Activated CD8-positive, alpha-beta memory T cell treated with anti-CD3 and anti-CD28 coated beads for 48 hours (primary cell): ENCODE measurements around the gene MAPK4.
"Not testable (repeated sequence)": the region's sequence is repeated elsewhere in the genome, so short reads cannot be mapped to it uniquely, and the experiment has no call there.

Experiments used
- DNase-seq, 3 experiments: peaks; one replicate each; pipeline ENCODE4 v3.0.0-alpha.2; 2020; ENCODE audit warnings: low read depth in 2 of 3, low spot score in 2 of 3

The MAPK4 gene

DNA sequence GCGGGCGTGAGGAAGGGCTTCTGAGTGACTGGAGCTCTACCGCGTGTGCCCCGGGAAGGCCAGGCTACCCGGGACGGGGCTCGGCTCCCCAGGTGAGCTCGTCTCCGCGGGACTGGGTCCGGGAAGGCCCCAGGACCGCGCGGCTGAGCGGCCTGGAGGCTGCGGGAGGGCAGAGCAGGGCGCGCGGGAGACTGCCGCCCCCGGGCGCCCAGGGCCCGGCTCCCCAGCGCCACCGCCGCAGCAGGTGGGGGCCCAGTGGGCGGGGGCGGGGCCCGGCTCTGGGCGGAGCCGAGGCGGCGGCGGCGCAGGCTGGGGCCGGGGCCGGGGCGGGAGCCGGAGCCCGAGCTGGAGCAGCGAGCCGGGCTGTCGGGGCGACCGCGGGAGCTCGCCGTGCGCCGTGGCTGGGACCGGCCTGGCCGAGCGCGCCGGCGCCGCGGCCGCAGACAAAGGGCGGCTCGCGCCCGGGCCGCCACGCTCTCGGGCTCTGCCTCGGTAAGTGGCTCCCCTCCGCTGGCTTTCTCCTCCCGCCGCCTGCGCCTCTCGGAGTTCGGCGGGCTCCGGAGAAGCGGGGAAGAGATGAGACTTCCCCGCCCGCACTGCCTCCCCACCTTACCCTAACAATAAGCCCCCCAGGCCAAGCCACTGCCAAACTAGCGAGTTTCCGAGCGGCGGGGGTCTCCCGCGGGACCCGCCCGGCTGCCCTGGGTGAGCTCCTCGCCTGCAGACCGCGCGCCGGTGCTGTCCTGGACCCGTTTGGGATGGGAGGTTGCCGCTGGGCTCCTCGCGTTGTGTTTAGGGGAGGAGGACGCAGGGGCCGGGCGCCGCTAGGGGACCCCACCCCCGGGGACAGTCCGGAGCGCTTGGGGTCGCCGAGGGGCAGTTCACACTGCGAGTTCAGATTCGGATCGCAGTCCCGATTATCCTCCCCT lies at the start of gene MAPK4:
Gene MAPK4 (plus strand): TSS at position 336 of the 929 bp plus-strand sequence. CDS start 103,872 bp downstream, outside the sequence.
- no peak for DNase-seq

DNA sequence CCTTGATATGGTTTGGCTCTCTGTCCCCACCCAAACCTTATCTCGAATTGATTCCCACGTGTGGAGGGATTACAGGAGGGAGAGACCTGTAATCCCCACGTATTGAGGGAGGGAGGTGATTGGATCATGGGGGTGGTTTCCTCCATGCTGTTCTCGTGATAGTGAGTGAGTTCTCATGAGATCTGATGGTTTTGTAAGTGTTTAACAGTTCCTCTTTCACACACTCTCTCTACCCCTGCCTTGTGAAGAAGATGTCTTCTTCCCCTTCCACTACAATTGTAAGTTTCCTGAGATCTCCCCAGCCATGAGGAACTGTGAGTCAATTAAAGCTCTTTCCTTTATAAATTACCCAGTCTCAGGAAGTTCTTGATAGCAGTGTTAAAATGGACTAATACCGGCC lies 42.6 kb upstream of the MAPK4 start:
- not testable (repeated sequence) for DNase-seq

DNA sequence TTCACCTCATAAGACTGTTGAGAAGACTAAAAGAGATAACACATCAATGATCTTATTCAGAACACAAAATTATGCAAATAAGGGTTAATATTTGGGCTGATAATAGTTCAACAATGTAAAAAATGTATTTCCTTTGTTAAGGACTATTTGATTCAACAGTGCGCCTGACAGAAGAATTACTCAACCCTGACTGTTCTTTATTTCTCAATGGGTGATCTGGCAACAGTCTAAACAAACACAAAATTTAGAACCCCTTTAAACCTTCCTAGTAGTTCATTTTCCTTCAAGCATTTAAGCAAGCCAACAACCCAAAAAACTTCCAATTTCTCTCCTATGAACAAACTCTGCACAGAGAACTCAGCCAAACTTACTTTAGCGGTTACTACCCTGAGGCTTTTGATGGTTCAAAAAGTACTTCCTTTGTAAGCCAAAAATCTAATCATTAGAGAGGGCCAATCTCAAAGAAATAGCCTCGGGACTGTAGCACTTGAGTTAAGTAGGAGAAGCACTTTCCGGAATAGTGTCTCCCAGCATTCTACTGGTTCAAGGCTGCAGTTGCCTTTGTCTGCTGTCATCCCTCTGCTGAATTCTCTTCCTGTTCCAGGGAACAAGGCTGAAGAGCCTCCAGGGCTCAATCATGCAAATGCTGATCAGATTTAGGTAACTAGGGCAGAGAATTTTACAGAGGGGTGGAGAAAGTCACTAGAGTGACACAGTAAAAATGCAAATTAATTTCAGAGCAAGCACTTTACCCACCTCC lies 40.9 kb upstream of the MAPK4 start:
- DNase-seq: no peak

DNA sequence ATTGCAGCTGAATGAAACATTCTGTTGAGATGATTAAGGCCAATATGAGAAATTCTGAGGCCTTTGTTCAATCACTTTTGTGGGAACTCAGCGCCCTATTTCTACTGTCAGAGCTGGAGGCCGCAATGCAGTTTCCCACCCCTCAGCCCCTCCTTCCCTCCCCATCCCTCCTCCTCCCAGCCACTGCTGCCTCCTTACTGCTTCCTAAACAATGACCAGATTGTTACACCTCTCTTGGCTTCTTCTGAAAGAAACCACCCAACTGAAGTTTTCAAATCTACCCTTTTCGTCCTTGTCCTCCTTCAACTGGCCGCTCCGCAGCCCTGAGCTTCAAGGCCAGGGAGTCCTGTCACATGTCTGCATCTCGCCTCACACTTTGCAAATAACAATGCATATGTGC lies 36.7 kb upstream of the MAPK4 start:
- no peak for DNase-seq

DNA sequence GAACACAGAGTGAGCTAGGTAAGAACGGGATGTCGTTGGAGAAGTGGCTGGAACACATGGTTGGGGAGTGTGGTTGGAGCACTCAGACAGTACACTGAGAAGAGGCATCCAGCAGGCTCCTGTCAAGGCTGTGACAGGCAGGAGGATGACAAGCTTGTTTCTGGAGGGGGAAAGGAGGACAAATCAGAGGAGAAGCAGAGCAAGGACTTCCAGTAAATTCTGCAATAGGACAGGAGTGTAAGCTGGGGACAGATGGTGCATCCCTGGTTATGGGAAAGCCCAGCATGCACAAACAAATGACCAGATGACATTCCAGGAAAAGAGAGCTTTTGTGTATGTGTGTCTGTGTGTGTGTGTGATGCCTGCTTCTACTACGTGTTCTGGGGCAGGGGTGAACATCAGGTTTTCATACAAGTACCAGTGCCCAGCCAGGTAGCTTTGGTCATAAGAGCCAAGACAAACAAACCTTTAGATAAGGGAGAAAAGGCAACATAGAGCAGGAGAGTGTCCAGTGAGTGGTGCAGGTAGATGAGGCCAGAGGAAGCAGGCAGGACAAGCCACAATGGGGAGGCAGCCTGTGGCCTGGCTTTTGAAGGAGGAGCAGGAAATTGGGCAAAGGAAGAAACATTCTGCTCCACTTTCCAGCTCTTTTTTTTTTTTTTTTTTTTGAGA lies 32.1 kb upstream of the MAPK4 start:
- DNase-seq: no peak

DNA sequence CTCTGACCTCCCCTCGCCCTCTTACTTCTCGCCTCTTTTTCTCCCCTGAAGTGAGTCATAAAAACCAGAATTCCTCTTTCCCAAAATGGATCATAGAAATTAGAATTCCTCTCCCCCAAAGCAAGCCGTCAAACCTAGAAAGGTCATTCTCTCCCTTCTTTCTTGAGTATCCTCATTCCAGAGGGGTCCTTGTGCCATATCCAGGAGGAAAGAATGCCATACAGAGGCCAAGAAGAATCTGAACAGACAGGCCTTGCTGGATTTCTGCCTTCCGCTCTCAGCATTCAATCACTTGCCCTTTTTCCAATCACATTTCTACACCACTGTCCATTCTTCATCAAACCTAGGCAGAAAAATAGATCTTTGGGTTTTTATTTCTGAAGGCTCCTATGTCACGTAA lies 31.1 kb upstream of the MAPK4 start:
- no peak for DNase-seq

DNA sequence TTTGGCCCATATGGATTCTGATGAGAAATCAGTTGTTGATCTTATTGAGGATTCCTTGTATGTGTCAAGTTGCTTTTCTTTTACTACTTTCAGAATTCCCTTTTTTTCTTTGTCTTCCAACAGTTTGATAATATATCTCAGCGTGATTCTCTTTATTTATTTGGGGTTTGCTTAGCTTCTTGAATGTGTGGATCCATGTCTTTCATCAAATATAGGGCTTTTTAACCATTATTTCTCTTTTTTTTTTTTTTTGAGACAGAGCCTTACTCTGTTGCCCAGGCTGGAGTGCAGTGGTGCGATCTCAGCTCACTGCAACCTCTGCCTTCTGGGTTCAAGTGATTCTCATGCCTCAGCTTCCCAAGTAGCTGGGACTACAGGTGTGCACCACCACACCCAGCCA lies 26.1 kb upstream of the MAPK4 start:
- DNase-seq: not testable (repeated sequence)

DNA sequence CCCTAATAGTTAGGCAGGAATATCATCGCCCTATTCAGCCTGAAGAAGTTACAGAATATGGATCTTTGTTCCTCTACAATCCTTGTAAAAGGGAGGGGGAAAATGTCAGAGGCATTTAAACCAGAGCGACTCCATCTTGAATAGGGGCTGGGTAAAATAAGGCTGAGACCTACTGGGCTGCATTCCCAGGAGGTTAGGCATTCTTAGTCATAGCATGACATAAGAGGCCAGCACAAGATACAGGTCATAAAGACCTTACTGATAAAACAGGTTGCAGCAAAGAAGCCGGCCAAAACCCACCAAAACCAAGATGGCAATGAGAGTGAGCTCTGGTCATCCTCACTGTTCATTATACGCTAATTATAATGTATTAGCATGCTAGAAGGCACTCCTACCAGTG lies 15.4 kb upstream of the MAPK4 start:
- not testable (repeated sequence) for DNase-seq

DNA sequence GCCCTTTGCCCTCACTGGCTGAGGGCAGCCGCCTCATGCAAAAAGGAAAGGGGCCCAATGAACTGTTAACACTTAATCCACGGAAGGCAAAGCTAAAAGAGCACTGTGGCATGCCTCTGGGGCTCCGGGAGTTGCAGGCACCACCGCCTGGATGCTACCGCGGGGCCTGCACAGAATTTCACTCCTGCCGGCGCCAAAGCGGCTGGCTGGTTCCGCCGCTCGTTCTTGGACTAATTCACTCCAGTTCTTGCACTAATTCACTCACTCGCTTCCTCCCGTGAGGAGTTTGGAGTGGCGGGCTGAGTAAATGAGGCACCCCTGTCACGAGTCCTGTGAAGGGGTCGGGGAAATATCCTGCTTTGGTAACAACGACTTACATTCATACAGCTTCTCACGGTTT lies 14.0 kb upstream of the MAPK4 start:
- DNase-seq: no peak

DNA sequence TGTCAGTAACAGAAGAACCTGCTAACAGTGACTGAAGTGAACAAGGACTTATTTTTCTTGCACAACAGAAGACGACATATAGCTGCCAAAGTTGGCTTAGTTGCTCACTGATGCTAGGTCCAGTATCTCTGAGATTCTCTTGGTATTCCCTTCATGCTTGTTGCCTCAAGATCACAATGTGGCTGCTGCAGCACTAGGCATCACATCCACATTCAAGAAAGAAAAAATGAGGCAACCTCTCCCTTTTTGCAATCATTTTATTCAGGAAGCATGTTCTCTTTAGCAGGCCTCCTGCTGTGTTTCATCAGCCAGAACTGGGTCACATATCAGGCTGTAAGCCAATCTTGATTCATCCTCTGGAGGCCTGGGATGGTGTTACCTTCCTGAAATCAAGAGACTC lies 11.7 kb upstream of the MAPK4 start:
- no peak for DNase-seq

DNA sequence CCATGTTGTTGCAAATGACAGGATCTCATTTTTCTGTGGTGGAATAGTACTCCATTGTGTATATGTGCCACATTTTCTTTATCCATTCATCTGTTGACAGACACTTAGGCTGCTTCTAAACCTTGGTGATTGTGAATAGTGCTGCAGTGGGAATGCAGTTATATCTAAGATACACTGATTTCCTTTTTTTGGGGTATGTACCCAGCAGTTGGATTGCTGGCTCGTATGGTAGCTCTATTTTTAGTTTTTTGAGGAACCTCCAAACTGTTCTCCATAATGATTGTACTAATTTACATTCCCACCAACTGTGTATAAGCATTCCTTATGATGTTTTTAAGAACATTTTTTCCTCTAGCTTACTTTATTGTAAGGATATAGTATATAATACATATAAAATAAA lies 8.2 kb upstream of the MAPK4 start:
- DNase-seq: not testable (repeated sequence)

DNA sequence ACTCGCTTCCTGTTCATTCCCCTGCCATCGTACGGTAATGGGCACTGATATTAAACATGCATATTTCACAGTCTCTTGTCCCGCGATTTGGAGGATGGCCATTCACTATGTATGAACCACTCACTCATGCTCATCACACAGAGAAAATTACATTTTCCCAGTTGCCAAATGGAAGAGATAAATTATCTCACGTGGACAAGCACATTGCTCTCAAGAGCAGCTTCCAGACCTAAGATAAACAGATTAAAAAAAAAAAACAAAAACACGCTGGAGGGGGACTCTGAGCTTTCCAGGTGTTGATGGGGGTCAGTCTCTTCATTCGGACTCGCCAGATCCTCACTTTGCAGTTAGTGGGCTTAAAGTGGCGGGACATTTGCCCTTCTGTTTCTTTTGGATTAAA lies 1.7 kb upstream of the MAPK4 start:
- DNase-seq: no peak

DNA sequence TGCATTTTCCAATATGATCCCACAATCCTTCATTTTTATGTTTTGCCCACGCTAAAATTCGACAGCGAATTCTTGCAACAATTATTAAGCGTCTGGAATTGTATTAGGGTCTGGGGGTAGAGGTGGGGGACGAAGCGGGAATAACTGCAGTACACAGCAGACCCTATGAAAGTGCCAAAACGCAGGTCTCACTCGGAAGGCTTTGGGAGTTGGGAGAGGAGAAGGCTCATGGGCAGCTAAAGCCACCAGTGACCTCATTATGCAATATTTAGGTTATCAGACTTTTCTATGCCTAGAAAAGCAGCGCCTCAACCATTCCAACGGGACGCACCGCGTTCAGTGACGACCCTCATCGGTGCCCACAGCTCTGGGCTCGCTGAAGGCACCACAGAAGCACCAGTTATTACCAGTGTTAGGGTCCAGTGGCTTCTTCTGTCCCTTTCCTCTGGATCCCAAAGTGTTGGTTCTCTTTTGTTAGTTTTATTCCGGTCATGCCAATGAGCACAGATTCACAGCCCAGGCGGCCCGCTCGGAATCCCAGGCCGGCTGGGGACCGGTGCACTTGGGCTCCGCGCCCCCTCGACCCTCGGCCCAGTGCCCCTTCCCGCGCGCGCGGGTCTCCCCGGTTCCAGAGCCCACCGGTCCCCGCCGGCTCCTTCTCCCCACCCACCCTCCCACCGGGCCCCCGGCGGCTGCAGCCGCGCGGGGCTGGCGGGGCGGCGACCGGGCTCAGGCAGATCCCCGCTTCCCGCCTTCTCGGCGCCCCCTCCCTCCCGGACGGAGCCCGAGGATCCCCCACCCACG lies 737 bp upstream of the MAPK4 start:
- no peak for DNase-seq

DNA sequence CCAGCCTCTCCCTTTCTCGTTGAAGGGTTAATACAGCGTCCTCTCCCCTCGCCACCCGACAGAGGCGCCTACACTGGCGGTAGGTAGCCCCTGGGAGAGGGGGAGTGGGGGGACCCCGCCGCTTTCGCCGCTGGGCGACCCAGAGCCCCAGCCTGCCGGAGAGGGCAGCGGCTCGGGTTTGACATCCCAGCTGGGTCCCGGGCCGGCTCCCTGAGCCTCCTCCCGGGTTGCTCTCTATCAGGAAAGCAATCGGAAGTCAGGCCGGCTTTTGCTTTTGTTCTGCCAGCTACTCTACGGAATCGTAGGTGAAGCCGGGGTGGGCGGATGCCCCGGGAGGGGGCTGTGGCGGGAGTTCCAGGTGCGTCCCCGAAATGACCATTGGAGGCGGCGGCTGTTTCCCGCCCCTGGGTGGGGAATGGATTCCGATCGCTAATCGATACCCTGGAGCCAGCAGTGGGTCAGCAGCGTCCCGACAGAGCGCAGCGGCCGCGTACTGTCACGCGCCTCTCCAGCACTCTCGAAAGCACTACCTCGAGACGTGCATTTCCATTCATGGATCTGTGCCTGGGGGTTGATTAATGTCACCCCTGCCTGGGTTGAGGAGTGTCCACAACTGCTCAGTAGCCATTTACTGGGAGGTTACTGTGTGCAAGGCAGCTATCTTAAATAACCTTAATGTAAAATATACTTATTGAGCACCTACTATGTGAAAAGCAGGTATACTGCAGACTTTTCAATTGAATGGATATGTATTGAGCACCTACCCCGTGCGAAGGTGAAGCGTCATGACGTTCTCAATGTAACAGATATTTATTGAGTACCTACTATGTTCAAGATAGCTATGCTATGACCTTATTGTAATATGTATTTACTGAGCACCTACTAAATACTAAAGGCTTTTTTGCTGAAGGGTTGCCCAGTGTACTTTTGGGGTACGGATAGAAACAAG lies 1.1 kb downstream of the MAPK4 start:
- no peak for DNase-seq

DNA sequence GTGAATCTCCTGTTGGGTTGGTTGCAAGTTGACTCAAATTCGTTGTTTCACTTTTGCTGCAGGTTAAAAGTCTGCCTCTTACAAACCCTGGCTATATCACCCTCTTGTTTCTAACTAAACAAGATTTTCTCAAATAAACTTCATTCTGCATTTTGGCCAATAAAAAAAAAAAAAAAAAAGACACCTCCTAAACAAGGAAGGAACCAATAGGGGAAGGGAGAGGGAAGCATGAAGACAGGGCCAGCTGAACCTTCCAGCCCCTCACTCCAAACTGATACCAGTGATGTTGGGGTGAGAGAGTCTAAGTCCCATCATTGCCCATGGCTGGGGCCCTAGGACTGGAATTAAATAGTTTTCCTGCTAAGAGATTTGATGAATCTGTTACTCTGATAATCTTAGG lies 2.4 kb downstream of the MAPK4 start:
- not testable (repeated sequence) for DNase-seq

DNA sequence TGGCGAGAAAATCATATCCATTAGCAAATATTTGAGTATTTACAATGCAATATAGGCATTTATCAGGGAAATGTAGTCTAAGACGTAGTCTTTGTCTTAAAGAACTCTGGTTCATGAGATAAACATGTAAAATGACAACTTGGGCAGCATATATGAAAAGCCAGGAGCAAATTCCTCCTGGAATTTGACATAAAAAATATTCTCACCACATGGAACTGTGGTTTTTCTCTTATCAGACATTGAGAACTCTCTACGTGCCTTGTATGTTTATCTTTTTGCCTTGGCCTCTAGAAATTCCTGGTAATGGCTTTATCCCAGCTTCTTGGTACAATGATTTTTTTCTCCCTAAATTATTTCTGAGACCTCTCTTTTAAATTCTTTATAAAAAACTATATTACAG lies 2.8 kb downstream of the MAPK4 start:
- DNase-seq: no peak

DNA sequence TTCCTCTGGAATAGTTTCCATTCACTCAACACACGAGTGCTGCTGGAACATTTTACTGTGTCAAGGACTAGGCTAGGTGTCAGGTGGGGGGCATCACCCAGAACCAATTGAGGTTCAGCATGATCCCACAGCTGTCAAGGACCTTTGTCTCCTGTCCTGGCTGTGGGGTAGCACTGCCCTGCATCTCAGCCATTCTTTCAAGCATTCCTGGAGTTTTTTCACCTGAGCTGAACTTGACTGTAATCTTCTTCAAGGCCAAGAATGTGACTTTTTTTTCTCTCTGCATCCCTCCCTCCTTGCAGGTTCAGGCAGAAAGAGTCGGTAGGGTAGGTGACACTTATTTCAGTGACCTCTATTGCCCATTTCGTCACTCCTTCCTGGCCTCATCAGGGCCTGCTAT lies 3.5 kb downstream of the MAPK4 start:
- no peak for DNase-seq

DNA sequence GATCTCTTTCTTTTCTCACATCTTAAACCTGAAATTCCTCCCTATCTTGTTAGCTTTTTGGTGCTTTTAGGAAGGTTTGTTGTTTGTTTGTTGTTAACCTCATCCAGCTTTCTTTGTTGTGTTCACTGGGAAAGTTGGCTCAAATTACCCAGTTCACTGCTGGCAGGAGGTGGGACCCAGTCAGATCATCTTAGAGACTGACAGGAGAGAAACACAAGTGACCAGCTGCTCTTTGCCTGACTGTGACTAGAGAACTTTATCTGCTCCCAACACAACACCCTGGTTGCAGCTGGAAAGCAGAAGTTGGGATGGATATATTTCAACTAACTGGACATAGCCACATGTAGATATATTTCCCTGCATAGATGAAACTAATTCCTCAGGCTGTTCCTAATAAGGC lies 10.0 kb downstream of the MAPK4 start:
- no peak for DNase-seq

DNA sequence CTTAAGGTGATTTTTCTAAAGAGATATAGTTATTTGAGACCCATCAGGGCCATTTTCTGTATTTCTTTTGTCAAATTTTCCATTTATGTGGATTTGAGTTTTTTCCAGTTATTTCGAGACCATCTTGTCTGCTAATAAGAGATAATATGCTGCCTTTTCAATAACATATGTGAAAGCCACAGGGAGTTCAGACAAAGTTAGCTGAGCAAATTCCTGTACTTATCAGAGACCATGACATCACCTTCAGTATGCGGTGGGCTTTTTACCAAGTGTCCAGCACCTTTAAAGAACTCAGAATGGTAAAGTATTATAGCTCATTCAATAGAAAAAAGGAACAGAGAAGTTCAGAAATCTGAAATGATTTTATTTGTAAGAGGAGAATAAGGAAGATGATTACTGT lies 11.7 kb downstream of the MAPK4 start:
- DNase-seq: no peak

DNA sequence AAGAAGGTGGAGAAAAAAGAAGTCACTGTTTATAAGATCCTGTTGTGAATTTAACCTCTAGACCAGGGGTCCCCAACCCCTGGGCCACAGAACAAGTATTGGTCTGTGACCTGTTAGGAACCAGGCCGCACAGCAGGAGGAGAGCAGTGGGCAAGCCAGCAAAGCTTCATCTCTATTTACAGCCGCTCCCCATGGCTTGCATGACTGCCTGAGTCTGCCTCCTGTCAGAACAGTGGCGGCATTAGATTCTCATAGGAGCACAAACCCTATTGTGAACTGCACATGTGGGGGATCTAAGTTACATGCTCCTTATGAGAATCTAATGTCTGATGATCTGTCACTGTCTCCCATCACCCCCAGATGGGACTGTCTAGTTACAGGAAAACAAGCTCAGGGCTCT lies 13.3 kb downstream of the MAPK4 start:
- DNase-seq: not testable (repeated sequence)
